Activated naive CD8-positive, alpha-beta T cell treated with anti-CD3 and anti-CD28 coated beads, Interleukin-2, amount 50 U/mL, for 24 hours (primary cell): Measurements from ENCODE around the gene TSPAN9.

ENCODE experiments used
- ATAC-seq: fragments of 150-1000 bp; cut with Tn5 transposase; one replicate; pipeline ENCODE4 v1.10.0; 2021
- DNase-seq: peaks from one replicate; pipeline ENCODE4 v3.0.0; 2021
- H3K27ac Mint-ChIP-seq: one replicate; pipeline ENCODE4 v1.8.0; 2021; ENCODE audit warnings: mild to moderate bottlenecking, mixed read lengths
- H3K27me3 Mint-ChIP-seq: one replicate; pipeline ENCODE4 v1.8.0; 2021; ENCODE audit warnings: mixed read lengths
- H3K36me3 Mint-ChIP-seq: one replicate; pipeline ENCODE4 v1.8.0; 2021; ENCODE audit warnings: low read depth, mixed read lengths
- H3K4me1 Mint-ChIP-seq: one replicate; pipeline ENCODE4 v1.8.0; 2021; ENCODE audit warnings: mixed read lengths
- H3K4me3 Mint-ChIP-seq: one replicate; pipeline ENCODE4 v1.8.0; 2021; ENCODE audit warnings: mild to moderate bottlenecking, moderate library complexity, mixed read lengths
- H3K9me3 Mint-ChIP-seq: one replicate; pipeline ENCODE4 v1.8.0; 2021; ENCODE audit warnings: mixed read lengths

TSPAN9 gene

GRCh38 chr12:3172124-3173007 is 95.2 kb downstream of the TSPAN9 start:
- no peaks in the 10 kb centered on the region for H3K9me3 Mint-ChIP-seq
- H3K36me3 Mint-ChIP-seq, result no peaks in the 10 kb centered on the region
- ATAC-seq, result no peak
- DNase-seq, result no peak
- peaks cover 12% of the 10 kb centered on the region for H3K4me1 Mint-ChIP-seq
- no peak overlapping the region for H3K27ac Mint-ChIP-seq
- peaks cover 4% of the 10 kb centered on the region for H3K27me3 Mint-ChIP-seq
- H3K4me3 Mint-ChIP-seq, result no peak overlapping the region

GRCh38 chr12:3173008-3173553 is 95.9 kb downstream of the TSPAN9 start:
- Mint-ChIP-seq H3K4me1 (peaks cover 12% of the 10 kb centered on the region), H3K27me3 (peaks cover 8% of the 10 kb centered on the region), H3K36me3 (no peaks in the 10 kb centered on the region), H3K9me3 (no peaks in the 10 kb centered on the region), H3K27ac (no peak overlapping the region), H3K4me3 (no peak overlapping the region)
- DNase-seq, result no peak
- ATAC-seq, result no peak

- Mint-ChIP-seq H3K27me3 (peaks cover 13% of the 10 kb centered on the region), H3K27ac (no peak overlapping the region), H3K4me1 (peaks cover 8% of the 10 kb centered on the region), H3K9me3 (no peaks in the 10 kb centered on the region), H3K4me3 (no peak overlapping the region), H3K36me3 (no peaks in the 10 kb centered on the region)
- ATAC-seq (no peak), DNase-seq (no peak)
Observed at GRCh38 chr12:3173912-3174311, 96.7 kb downstream of the TSPAN9 start.

- Mint-ChIP-seq H3K27ac (no peak overlapping the region), H3K36me3 (no peaks in the 10 kb centered on the region), H3K9me3 (no peaks in the 10 kb centered on the region), H3K4me3 (no peak overlapping the region), H3K4me1 (peaks cover 3% of the 10 kb centered on the region), H3K27me3 (peaks cover 21% of the 10 kb centered on the region)
- no peak for ATAC-seq
- DNase-seq, result no peak
Observed at GRCh38 chr12:3175238-3175637, 98.1 kb downstream of the TSPAN9 start.

GRCh38 chr12:3176754-3177153 is 99.6 kb downstream of the TSPAN9 start:
- Mint-ChIP-seq H3K27ac (no peak overlapping the region), H3K4me3 (no peak overlapping the region), H3K4me1 (peaks cover 3% of the 10 kb centered on the region), H3K9me3 (no peaks in the 10 kb centered on the region), H3K36me3 (no peaks in the 10 kb centered on the region), H3K27me3 (peaks cover 21% of the 10 kb centered on the region)
- ATAC-seq (no peak), DNase-seq (no peak)

- DNase-seq, result no peak
- Mint-ChIP-seq H3K36me3 (no peaks in the 10 kb centered on the region), H3K27me3 (peaks cover 21% of the 10 kb centered on the region)
Observed at GRCh38 chr12:3177778-3178425, 100.7 kb downstream of the TSPAN9 start.

GRCh38 chr12:3178671-3179313 is 101.6 kb downstream of the TSPAN9 start:
- ATAC-seq (no peak), DNase-seq (no peak)
- Mint-ChIP-seq H3K4me1 (peaks cover 3% of the 10 kb centered on the region), H3K27me3 (peaks cover 20% of the 10 kb centered on the region), H3K4me3 (no peak overlapping the region), H3K27ac (no peak overlapping the region), H3K9me3 (no peaks in the 10 kb centered on the region), H3K36me3 (no peaks in the 10 kb centered on the region)

More at GRCh38 chr12:3177778-3178425, 100.7 kb downstream of the TSPAN9 start:
- no peak overlapping the region for H3K27ac Mint-ChIP-seq
- H3K4me1 Mint-ChIP-seq, result peaks cover 3% of the 10 kb centered on the region
- ATAC-seq, result no peak
- no peaks in the 10 kb centered on the region for H3K9me3 Mint-ChIP-seq
- no peak overlapping the region for H3K4me3 Mint-ChIP-seq

GRCh38 chr12:3179731-3180130 is 102.6 kb downstream of the TSPAN9 start:
- no peak for ATAC-seq
- Mint-ChIP-seq H3K4me3 (no peak overlapping the region), H3K27me3 (peaks cover 16% of the 10 kb centered on the region), H3K27ac (no peak overlapping the region), H3K36me3 (no peaks in the 10 kb centered on the region), H3K9me3 (no peaks in the 10 kb centered on the region), H3K4me1 (peaks cover 3% of the 10 kb centered on the region)
- no peak for DNase-seq

- ATAC-seq (no peak), DNase-seq (no peak)
- no peaks in the 10 kb centered on the region for H3K9me3 Mint-ChIP-seq
- H3K36me3 Mint-ChIP-seq, result no peaks in the 10 kb centered on the region
- H3K27ac Mint-ChIP-seq, result no peak overlapping the region
- H3K27me3 Mint-ChIP-seq, result peaks cover 16% of the 10 kb centered on the region
- H3K4me3 Mint-ChIP-seq, result no peak overlapping the region
- H3K4me1 Mint-ChIP-seq, result peaks cover 19% of the 10 kb centered on the region
Observed at GRCh38 chr12:3182426-3182825, 105.2 kb downstream of the TSPAN9 start.

- Mint-ChIP-seq H3K36me3 (no peaks in the 10 kb centered on the region), H3K9me3 (no peaks in the 10 kb centered on the region), H3K27ac (no peak overlapping the region), H3K27me3 (peaks cover 12% of the 10 kb centered on the region), H3K4me1 (peaks cover 20% of the 10 kb centered on the region), H3K4me3 (no peak overlapping the region)
- ATAC-seq, result no peak
- DNase-seq, result no peak
Observed at GRCh38 chr12:3184485-3184884, 107.3 kb downstream of the TSPAN9 start.

- H3K27me3 Mint-ChIP-seq, result peaks cover 5% of the 10 kb centered on the region
- no peak overlapping the region for H3K4me3 Mint-ChIP-seq
- no peak overlapping the region for H3K27ac Mint-ChIP-seq
- ATAC-seq, result no peak
- no peaks in the 10 kb centered on the region for H3K9me3 Mint-ChIP-seq
- no peaks in the 10 kb centered on the region for H3K36me3 Mint-ChIP-seq
- H3K4me1 Mint-ChIP-seq, result peaks cover 20% of the 10 kb centered on the region
- no peak for DNase-seq
Observed at GRCh38 chr12:3185260-3185870, 108.2 kb downstream of the TSPAN9 start.

- no peaks in the 10 kb centered on the region for H3K36me3 Mint-ChIP-seq
- ATAC-seq (peak; percentile 65), DNase-seq (no peak)
- peaks cover 7% of the 10 kb centered on the region for H3K27me3 Mint-ChIP-seq
- H3K4me1 Mint-ChIP-seq, result peaks cover 20% of the 10 kb centered on the region
- no peak overlapping the region for H3K4me3 Mint-ChIP-seq
- H3K9me3 Mint-ChIP-seq, result no peaks in the 10 kb centered on the region
- no peak overlapping the region for H3K27ac Mint-ChIP-seq
Observed at GRCh38 chr12:3186546-3187215, 109.5 kb downstream of the TSPAN9 start.

- H3K4me1 Mint-ChIP-seq, result peaks cover 20% of the 10 kb centered on the region
- ATAC-seq (peak; percentile 29), DNase-seq (no peak)
- peaks cover 13% of the 10 kb centered on the region for H3K27me3 Mint-ChIP-seq
- no peaks in the 10 kb centered on the region for H3K9me3 Mint-ChIP-seq
- no peaks in the 10 kb centered on the region for H3K36me3 Mint-ChIP-seq
- no peak overlapping the region for H3K27ac Mint-ChIP-seq
- no peak overlapping the region for H3K4me3 Mint-ChIP-seq
Observed at GRCh38 chr12:3187846-3188770, 110.9 kb downstream of the TSPAN9 start.
